Cardiac fibroblast (primary cell): ENCODE data around the gene VCAN.

Experiments
- DNase-seq, 2 donors: peaks; one replicate each; pipeline versions ENCODE4 v3.0.0 to v3.0.0-alpha.2; 2010; ENCODE audit warnings: low read depth in 2 of 2
- H3K4me3 ChIP-seq, 2 donors: replicated peaks in 1 of 2; 1 replicate in 1 of 2; 2 replicates in 1 of 2; pipeline ENCODE4 v1.5.1; 2011; ENCODE audit warnings: low read depth in 2 of 2, low read length in 2 of 2, mild to moderate bottlenecking in 2 of 2, moderate library complexity in 1 of 2
- TF ChIP-seq, protein P1 (sequence below): IDR thresholded peaks from one replicate; pipeline ENCODE4 v1.5.1; 2011; ENCODE audit warnings: low read depth, mild to moderate bottlenecking, low read length, inconsistent platforms

Gene VCAN

DNA sequence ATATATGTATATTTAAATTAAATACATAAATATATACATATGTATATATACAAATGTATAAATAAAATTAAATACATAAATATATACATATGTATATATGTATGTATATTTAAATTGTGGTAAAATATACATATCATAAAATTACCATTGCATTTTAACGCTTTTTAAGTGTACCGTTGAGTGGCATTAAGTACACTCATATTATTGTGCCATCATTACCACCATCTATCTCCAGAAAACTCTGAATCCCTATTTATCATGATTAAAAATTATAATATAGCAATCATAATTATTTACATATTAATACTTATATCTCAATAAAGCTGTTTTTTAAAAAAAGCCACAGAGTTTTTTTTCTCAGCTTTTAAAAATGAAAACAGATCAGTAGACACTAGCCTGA is 27.1 kb upstream of the VCAN start:
- H3K4me3 ChIP-seq = no peak overlapping the region
- no peak for DNase-seq
- TF ChIP-seq, protein P1, sequence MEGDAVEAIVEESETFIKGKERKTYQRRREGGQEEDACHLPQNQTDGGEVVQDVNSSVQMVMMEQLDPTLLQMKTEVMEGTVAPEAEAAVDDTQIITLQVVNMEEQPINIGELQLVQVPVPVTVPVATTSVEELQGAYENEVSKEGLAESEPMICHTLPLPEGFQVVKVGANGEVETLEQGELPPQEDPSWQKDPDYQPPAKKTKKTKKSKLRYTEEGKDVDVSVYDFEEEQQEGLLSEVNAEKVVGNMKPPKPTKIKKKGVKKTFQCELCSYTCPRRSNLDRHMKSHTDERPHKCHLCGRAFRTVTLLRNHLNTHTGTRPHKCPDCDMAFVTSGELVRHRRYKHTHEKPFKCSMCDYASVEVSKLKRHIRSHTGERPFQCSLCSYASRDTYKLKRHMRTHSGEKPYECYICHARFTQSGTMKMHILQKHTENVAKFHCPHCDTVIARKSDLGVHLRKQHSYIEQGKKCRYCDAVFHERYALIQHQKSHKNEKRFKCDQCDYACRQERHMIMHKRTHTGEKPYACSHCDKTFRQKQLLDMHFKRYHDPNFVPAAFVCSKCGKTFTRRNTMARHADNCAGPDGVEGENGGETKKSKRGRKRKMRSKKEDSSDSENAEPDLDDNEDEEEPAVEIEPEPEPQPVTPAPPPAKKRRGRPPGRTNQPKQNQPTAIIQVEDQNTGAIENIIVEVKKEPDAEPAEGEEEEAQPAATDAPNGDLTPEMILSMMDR = no peak

DNA sequence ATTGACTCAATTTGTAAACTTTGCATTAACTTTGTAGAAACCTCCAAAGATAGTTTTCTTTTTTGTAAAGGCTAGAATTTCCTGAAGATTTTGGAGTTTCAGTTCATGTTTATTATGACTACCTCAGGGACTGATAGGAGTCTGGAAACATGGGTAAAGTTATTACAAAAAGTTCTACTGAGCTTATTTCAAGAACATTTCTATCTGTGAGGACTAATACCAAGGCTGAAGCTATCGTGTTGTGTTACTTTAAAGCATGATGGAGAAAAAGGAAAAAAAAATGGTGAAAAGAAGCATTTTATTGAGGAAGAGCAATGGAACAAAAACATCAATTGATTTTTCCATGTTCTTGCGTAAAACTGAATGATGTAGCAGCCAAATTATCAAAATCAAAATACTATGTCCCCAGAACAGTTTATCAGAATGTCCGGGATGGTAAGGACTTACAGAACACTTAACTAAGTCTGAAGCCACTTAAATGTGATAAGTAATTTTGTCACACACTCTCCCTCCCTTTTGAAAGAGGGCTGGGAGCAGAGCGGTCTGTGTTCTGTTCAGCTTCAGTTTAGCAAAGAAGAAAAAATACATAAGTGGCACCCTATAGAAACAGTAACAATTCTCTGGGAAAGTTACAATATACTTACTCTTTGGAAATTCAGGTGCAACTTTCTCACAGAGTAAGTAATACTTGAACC is 25.1 kb upstream of the VCAN start:
- DNase-seq = no peak
- TF ChIP-seq, protein P1 = no peak
- no peak overlapping the region for H3K4me3 ChIP-seq

DNA sequence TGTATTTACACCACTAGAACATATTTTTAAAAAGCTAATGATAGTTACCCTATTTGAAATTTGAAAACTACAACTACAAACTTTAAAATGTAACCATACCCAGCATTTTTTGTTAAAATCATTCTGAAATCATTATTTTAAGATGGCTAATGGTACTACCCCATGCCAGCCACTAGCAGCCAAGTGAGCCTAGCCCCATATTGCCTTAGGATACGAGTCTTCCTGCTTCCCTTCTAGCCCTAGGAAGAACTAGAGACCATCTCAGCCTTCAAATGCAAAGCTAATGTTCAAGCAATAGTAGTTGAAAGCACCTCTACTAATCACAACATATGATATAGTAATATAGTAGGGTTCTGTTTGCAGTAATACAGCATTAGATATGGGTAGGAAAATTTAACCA is 24.0 kb upstream of the VCAN start:
- H3K4me3 ChIP-seq = no peak overlapping the region
- DNase-seq = no peak
- TF ChIP-seq, protein P1 = no peak

DNA sequence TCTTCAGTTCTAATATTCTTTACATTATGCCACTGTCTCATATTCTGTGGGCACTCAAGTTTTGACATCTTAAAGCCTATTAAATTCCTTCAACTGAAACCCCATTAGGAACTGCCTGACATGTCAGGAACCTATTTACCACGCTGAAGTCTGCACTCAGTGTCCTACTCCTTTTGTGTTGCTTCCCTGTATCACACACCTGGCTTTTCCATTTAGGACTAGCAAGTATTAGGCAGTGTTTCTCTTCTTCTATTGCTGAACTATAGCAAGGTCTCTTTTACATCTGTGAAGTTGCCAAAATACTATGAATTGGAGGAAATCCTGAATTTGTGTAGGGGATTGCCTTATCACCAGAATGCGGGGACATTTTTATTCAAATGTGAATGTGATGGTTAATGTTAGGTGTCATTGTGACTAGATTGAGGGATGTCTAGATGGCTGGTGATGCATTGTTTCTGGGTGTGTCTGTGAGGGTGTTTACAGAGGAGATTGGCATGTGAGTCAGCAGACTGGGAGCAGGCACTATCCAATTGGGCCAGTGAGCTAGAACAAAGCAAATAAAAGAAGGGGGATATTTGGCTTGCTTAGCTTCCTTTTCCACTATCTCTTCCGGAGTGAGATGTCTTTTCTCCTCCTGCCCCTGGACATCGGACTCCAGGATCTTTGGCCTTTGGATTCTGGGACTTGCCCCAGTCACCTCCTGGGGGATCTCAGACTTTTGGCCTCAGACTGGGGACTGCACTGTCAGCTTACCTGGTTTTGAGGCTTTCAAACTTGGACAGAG is 21.2 kb upstream of the VCAN start:
- TF ChIP-seq, protein P1 = no peak
- no peak overlapping the region for H3K4me3 ChIP-seq
- DNase-seq = peak; percentile 32 to 41

DNA sequence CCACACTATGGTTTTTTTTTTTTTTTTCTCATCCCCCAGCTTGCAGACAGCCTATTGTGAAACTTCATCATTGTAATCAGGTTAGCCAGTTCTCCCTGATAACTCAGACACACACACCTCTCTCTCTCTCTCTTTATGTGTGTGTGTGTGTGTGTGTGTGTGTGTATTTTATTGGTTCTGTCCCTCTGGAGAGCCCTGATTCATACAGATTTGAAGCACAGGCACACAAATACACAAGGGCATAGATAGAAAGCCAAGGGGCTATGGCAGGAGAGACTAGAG is 20.6 kb upstream of the VCAN start:
- no peak overlapping the region for H3K4me3 ChIP-seq
- DNase-seq = peak in 1 of 2 donors; percentile 46
- TF ChIP-seq, protein P1 = no peak

DNA sequence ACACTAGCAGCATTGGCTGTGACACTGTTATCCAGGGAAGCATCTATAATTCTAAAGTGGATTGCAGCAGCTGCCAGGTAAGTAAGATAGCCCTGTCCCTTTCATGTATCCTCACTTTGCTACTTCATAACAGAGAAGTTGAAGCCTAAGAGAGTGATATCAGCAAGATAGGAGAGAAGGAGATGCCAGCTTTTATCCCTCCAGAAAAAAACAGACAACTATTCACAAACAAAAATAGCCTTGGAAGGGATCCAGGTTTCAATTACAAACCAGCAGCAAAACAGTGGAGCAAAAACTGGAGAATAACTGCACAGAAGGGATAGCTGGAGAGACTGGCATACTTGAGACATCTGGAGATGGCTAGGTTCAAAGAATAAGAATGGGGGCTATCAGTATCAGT is 19.6 kb upstream of the VCAN start:
- TF ChIP-seq, protein P1 = no peak
- no peak for DNase-seq
- H3K4me3 ChIP-seq = no peak overlapping the region
